NCI-H2227 treated with DMSO at 0.1 percent for 48 hours (cell line): ENCODE measurements around the gene COPS9.
A peak's percentile ranks its signal among the peaks of the same experiment; 100 is the strongest.

ENCODE experiments used
- DNase-seq: peaks from one replicate; lab custom pipeline; 2025; lab: John Stamatoyannopoulos, UW

Gene COPS9

GRCh38 chr2:240147911-240148587 lies 11.9 kb upstream of the COPS9 start:
- no peak for DNase-seq

- no peak for DNase-seq
Observed at GRCh38 chr2:240147382-240147781, 11.3 kb upstream of the COPS9 start.

- no peak for DNase-seq
Observed at GRCh38 chr2:240146627-240147278, 10.6 kb upstream of the COPS9 start.

GRCh38 chr2:240146141-240146561 lies 10.0 kb upstream of the COPS9 start:
- no peak for DNase-seq

- DNase-seq: no peak
Observed at GRCh38 chr2:240145461-240145860, 9.4 kb upstream of the COPS9 start.

- DNase-seq: no peak
Observed at GRCh38 chr2:240144649-240145261, 8.7 kb upstream of the COPS9 start.

GRCh38 chr2:240143801-240144648 lies 7.9 kb upstream of the COPS9 start:
- peak; percentile 39 for DNase-seq

- no peak for DNase-seq
Observed at GRCh38 chr2:240143276-240143675, 7.2 kb upstream of the COPS9 start.

- DNase-seq: no peak
Observed at GRCh38 chr2:240142859-240143258, 6.8 kb upstream of the COPS9 start.

- no peak for DNase-seq
Observed at GRCh38 chr2:240142256-240142775, 6.2 kb upstream of the COPS9 start.

- no peak for DNase-seq
Observed at GRCh38 chr2:240141736-240142135, 5.6 kb upstream of the COPS9 start.

- no peak for DNase-seq
Observed at GRCh38 chr2:240140920-240141319, 4.8 kb upstream of the COPS9 start.

GRCh38 chr2:240140511-240140910 lies 4.4 kb upstream of the COPS9 start, which contains the start of gene OTOS:
TSS of gene OTOS (minus strand) at chr2:240140658. CDS start at chr2:240140326, 332 bp downstream.
- DNase-seq: no peak

GRCh38 chr2:240139666-240140393 lies 3.7 kb upstream of the COPS9 start:
- no peak for DNase-seq

- no peak for DNase-seq
Observed at GRCh38 chr2:240139011-240139441, 2.9 kb upstream of the COPS9 start.

- DNase-seq: no peak
Observed at GRCh38 chr2:240138254-240138984, 2.3 kb upstream of the COPS9 start.

- DNase-seq: no peak
Observed at GRCh38 chr2:240137596-240138253, 1.6 kb upstream of the COPS9 start.

GRCh38 chr2:240136671-240137292 lies 677 bp upstream of the COPS9 start:
- DNase-seq: no peak

- no peak for DNase-seq
Observed at GRCh38 chr2:240135706-240136012, 446 bp downstream of the COPS9 start.
